ENCODE measurements around the gene TECR.

- TF ChIP-seq, protein P1, sequence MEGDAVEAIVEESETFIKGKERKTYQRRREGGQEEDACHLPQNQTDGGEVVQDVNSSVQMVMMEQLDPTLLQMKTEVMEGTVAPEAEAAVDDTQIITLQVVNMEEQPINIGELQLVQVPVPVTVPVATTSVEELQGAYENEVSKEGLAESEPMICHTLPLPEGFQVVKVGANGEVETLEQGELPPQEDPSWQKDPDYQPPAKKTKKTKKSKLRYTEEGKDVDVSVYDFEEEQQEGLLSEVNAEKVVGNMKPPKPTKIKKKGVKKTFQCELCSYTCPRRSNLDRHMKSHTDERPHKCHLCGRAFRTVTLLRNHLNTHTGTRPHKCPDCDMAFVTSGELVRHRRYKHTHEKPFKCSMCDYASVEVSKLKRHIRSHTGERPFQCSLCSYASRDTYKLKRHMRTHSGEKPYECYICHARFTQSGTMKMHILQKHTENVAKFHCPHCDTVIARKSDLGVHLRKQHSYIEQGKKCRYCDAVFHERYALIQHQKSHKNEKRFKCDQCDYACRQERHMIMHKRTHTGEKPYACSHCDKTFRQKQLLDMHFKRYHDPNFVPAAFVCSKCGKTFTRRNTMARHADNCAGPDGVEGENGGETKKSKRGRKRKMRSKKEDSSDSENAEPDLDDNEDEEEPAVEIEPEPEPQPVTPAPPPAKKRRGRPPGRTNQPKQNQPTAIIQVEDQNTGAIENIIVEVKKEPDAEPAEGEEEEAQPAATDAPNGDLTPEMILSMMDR (conservative IDR thresholded peaks at IDR 0.05; ENCODE audit: low read depth, low read length) = no peak
- TF ChIP-seq POLR2A (IDR thresholded peaks at IDR 0.05; ENCODE audit: low read depth, low read length) (no peak), MXI1 (IDR thresholded peaks at IDR 0.05; ENCODE audit: borderline replicate concordance, low read depth, low read length) (no peak), BHLHE40 (IDR thresholded peaks at IDR 0.05; ENCODE audit: low read depth, low read length) (no peak; the same call in 1 of the 2 replicates), RAD21 (IDR thresholded peaks at IDR 0.05; ENCODE audit: low read length) (no peak), FOS (IDR thresholded peaks at IDR 0.05; ENCODE audit: low read depth, low read length) (peak; percentile 57; the same call in 1 of the 2 replicates), SMC3 (IDR thresholded peaks at IDR 0.05; ENCODE audit: low read depth, low read length) (no peak), USF2 (IDR thresholded peaks at IDR 0.05; ENCODE audit: low read depth, low read length) (no peak), MAZ (IDR thresholded peaks at IDR 0.05; ENCODE audit: borderline replicate concordance, low read depth, low read length) (no peak), RCOR1 (IDR thresholded peaks at IDR 0.05; ENCODE audit: insufficient replicate concordance, low read length) (no peak), MAFK (IDR thresholded peaks at IDR 0.05; ENCODE audit: low read depth, low read length) (no peak), NFE2L2 (IDR thresholded peaks at IDR 0.05; ENCODE audit: low read depth, low read length) (peak; percentile 26; the same call in 1 of the 2 replicates)
Observed at GRCh38 chr19:14519860-14520407, 9.5 kb upstream of the TECR start.

Data from IMR-90 (cell line).